Astrocyte (in vitro differentiated cells and primary cell): Measurements from ENCODE around the gene TMEM94.

ENCODE experiments used
- CTCF ChIP-seq: IDR thresholded peaks from 2 replicates; pipeline ENCODE4 v1.5.1; 2011; ENCODE audit warnings: low read depth, mild to moderate bottlenecking, inconsistent platforms, low read length, moderate library complexity; ENCODE audit not compliant: insufficient read depth
- EZH2 ChIP-seq: IDR thresholded peaks from 2 replicates; pipeline ENCODE4 v1.6.1; 2012; ENCODE audit warnings: mild to moderate bottlenecking, low read length, inconsistent platforms; ENCODE audit not compliant: insufficient read depth

GRCh38 chr17:75459590-75460267 is 3.3 kb downstream of the TMEM94 start:
- TF ChIP-seq CTCF (no peak), EZH2 (no peak)
